ENCODE measurements around the gene UCMA. TPM values are rescaled to one million over a fixed set of nuclear protein-coding genes. Genes with fewer than 3 reads are reported as not detected.

UCMA gene
- total and polyA plus RNA-seq, 9 of the 15 experiments (the other 6 are each of a cell fraction or from before 2014, with no cell fraction given) = not detected

DNA sequence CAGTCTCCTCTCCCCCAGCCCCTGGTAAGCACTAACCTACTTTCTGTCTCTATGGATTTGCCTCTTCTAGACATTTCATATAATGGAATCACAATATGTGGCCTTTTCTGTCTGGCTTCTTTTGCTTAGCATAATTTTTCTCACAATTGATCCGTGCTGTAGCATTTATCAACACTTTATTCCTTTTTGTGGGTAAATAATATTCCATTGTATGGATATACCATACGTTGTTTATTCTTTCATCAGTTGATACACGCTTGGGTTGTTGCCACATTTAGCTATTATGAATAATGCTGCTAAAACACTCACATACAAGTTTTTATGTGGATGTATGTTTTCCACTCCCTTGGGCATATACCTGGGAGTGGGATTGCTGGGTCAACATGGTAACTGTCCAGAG lies 47.0 kb downstream of the UCMA start:
- POLR2A ChIA-PET = no interaction called here
- H3K27me3 ChIP-seq (ENCODE audit: control insufficient read depth in 2 of 2, insufficient read depth in 2 of 2, low read length in 2 of 2) = no peaks in the 10 kb centered on the region

More for the DNA sequence above, 47.0 kb downstream of the UCMA start:
- TF ChIP-seq RBM17 (IDR thresholded peaks at IDR 0.05; ENCODE audit: borderline replicate concordance, low read depth, low read length) (no peak), CC2D1A (IDR thresholded peaks at IDR 0.05) (no peak), MCM3 (IDR thresholded peaks at IDR 0.05) (no peak), ETS2 (tag; IDR thresholded peaks at IDR 0.05; ENCODE audit: borderline replicate concordance, poor library complexity, severe bottlenecking) (no peak)
- TF ChIP-seq, protein P1, sequence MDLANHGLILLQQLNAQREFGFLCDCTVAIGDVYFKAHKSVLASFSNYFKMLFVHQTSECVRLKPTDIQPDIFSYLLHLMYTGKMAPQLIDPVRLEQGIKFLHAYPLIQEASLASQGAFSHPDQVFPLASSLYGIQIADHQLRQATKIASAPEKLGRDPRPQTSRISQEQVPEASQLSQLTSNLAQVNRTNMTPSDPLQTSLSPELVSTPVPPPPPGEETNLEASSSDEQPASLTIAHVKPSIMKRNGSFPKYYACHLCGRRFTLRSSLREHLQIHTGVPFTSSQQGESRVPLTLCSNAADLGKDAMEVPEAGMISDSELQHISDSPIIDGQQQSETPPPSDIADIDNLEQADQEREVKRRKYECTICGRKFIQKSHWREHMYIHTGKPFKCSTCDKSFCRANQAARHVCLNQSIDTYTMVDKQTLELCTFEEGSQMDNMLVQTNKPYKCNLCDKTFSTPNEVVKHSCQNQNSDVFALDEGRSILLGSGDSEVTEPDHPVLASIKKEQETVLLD (IDR thresholded peaks at IDR 0.05) = no peak
- Histone ChIP-seq H3K9me3 (replicated peaks; ENCODE audit: control insufficient read depth, insufficient read depth, low read depth, low read length) (no peaks in the 10 kb centered on the region), H3K36me3 (ENCODE audit: control insufficient read depth, insufficient read depth, low read length) (peaks cover 100% of the 10 kb centered on the region), H3K4me1 (replicated peaks in 1 of 2; ENCODE audit: control insufficient read depth in 2 of 2, insufficient read depth in 2 of 2, low read length in 2 of 2) (no peaks in the 10 kb centered on the region), H3K79me2 (ENCODE audit: control insufficient read depth, insufficient read depth, low read length) (no peaks in the 10 kb centered on the region), H3K27ac (ENCODE audit: extremely low read depth, low read depth, low read length) (no peak overlapping the region), H3K9me1 (ENCODE audit: control insufficient read depth, insufficient read depth, low read length) (no peaks in the 10 kb centered on the region), H3K4me3 (no peak overlapping the region), H4K20me1 (replicated peaks; ENCODE audit: control insufficient read depth, insufficient read depth, low read length) (no peaks in the 10 kb centered on the region), H3K4me2 (ENCODE audit: insufficient read depth, low read length) (no peak overlapping the region), H3K9ac (ENCODE audit: insufficient read depth in 1 of 2, low read depth in 2 of 2, low read length in 2 of 2) (no peak overlapping the region), H2AFZ (ENCODE audit: low read depth, low read length) (no peak overlapping the region)
- ATAC-seq = no peak
- DNase-seq (ENCODE audit: extremely low read depth in 1 of 4, low spot score in 3 of 4) = no peak
- CTCF ChIA-PET (ENCODE audit: low intra/inter-chr PET ratio) = no interaction called here
- no TSS peak for BruUV-seq (replicated peaks)
- 95% methylated on average over 3 of the region's 3 CpGs for WGBS (ENCODE audit: insufficient coverage, low coverage, missing lambda C conversion rate)
- no peak for FAIRE-seq
- in situ Hi-C loops (cut with MboI) = no loop called here
- intact Hi-C loops (cut with micrococcal nuclease) = no loop called here

Data from K562 (cell line).